IMR-90 (cell line): ENCODE results near the gene MTMR3. TPM values are rescaled to one million over a fixed set of nuclear protein-coding genes. Genes with fewer than 3 reads are reported as not detected.

Source experiments
- ATAC-seq: fragments of 200-7000 bp; cut with Tn5 transposase; 2 replicates; pipeline ENCODE4 v1.9.1; 2020; ENCODE audit warnings: low read depth, mild to moderate bottlenecking, moderate library complexity
- BruUV-seq: library from RNA; stranded (reverse); fragments of 400-500 nt; replicated peaks from 2 replicates; lab custom pipeline; 2021; lab: Mats Ljungman, UMichigan
- CTCF ChIA-PET: fragments of 300-600 bp; formaldehyde crosslinking; extraction: SDS; loops from one replicate; lab custom pipeline; 2021; ENCODE audit warnings: antibody characterized with exemption; lab: Yijun Ruan, JAX
- POLR2A ChIA-PET: fragments of 300-600 bp; sonication (Branson Sonifier 250); formaldehyde crosslinking; loops from one replicate; lab custom pipeline; 2022; ENCODE audit warnings: antibody characterized with exemption; ENCODE audit not compliant: unreplicated experiment; lab: Charles Lee
- DNase-seq: peaks from one replicate; pipeline ENCODE4 v3.0.0; 2013
- H2AFZ ChIP-seq: replicated peaks from 2 replicates; pipeline ENCODE3; 2013; ENCODE audit warnings: low read length, mild to moderate bottlenecking; ENCODE audit not compliant: poor library complexity
- H2AK5ac ChIP-seq: 2 replicates; pipeline ENCODE4 v1.6.1; 2013; ENCODE audit warnings: low read depth, low read length, inconsistent platforms
- H2AK9ac ChIP-seq: replicated peaks from 2 replicates; pipeline ENCODE3; 2013; ENCODE audit warnings: mild to moderate bottlenecking, low read depth, low read length, moderate library complexity; ENCODE audit not compliant: poor library complexity
- H2BK120ac ChIP-seq: 2 replicates; pipeline ENCODE4 v1.6.1; 2013; ENCODE audit warnings: low read depth, low read length, inconsistent platforms
- H2BK15ac ChIP-seq: 3 replicates; pipeline ENCODE4 v1.6.1; 2013; ENCODE audit warnings: low read depth, low read length, inconsistent platforms
- H2BK20ac ChIP-seq: 2 replicates; pipeline ENCODE4 v1.6.1; 2013; ENCODE audit warnings: low read depth, mild to moderate bottlenecking, inconsistent platforms, low read length, moderate library complexity
- H2BK5ac ChIP-seq: 2 replicates; pipeline ENCODE4 v1.6.1; 2013; ENCODE audit warnings: mild to moderate bottlenecking, low read depth, low read length, inconsistent platforms; ENCODE audit not compliant: poor library complexity, severe bottlenecking
- H3K14ac ChIP-seq: replicated peaks from 2 replicates; pipeline ENCODE4 v1.6.1; 2013; ENCODE audit warnings: low read depth, low read length, inconsistent platforms
- H3K18ac ChIP-seq: 2 replicates; pipeline ENCODE4 v1.6.1; 2013; ENCODE audit warnings: low read depth, low read length, control low read depth
- H3K23ac ChIP-seq: 2 replicates; pipeline ENCODE4 v1.6.1; 2013; ENCODE audit warnings: low read depth, low read length, inconsistent platforms
- H3K27ac ChIP-seq: 2 replicates; pipeline ENCODE4 v1.5.1; 2013; ENCODE audit warnings: mild to moderate bottlenecking, control low read depth, low read length; ENCODE audit not compliant: insufficient read depth
- H3K27me3 ChIP-seq: 2 replicates; pipeline ENCODE4 v1.6.1; 2013; ENCODE audit warnings: low read length; ENCODE audit not compliant: control insufficient read depth, insufficient read depth
- H3K36me3 ChIP-seq: 2 replicates; pipeline ENCODE4 v1.6.1; 2013; ENCODE audit warnings: low read length, mixed read lengths; ENCODE audit not compliant: control insufficient read depth, insufficient read depth
- H3K4ac ChIP-seq: 2 replicates; pipeline ENCODE4 v1.6.1; 2013; ENCODE audit warnings: low read depth, low read length, inconsistent platforms
- H3K4me1 ChIP-seq: 2 replicates; pipeline ENCODE4 v1.6.1; 2013; ENCODE audit warnings: low read length, mixed read lengths; ENCODE audit not compliant: control insufficient read depth, insufficient read depth
- H3K4me2 ChIP-seq: 2 replicates; pipeline ENCODE4 v1.6.1; 2013; ENCODE audit warnings: low read depth, mild to moderate bottlenecking, control low read depth, low read length, moderate library complexity
- H3K4me3 ChIP-seq: 2 replicates; pipeline ENCODE4 v1.5.1; 2013; ENCODE audit warnings: low read depth, mild to moderate bottlenecking, control low read depth, low read length, moderate library complexity; ENCODE audit not compliant: insufficient read depth
- H3K56ac ChIP-seq: 2 replicates; pipeline ENCODE4 v1.6.1; 2013; ENCODE audit warnings: low read length, inconsistent platforms; ENCODE audit not compliant: insufficient read depth; ENCODE audit errors: extremely low read depth
- H3K79me1 ChIP-seq, 2 experiments: 2 replicates each; pipeline ENCODE4 v1.6.1; 2013; ENCODE audit warnings: low read length in 2 of 2, inconsistent platforms in 1 of 2, low read depth in 1 of 2
- H3K9ac ChIP-seq: 2 replicates; pipeline ENCODE4 v1.6.1; 2013; ENCODE audit warnings: low read depth, low read length, control low read depth
- H3K9me1 ChIP-seq: 2 replicates; pipeline ENCODE4 v1.6.1; 2013; ENCODE audit warnings: low read length, inconsistent platforms; ENCODE audit not compliant: insufficient read depth
- H3K9me3 ChIP-seq: 2 replicates; pipeline ENCODE4 v1.6.1; 2013; ENCODE audit warnings: low read length; ENCODE audit not compliant: control insufficient read depth, insufficient read depth
- H4K20me1 ChIP-seq: 2 replicates; pipeline ENCODE4 v1.6.1; 2013; ENCODE audit warnings: low read length, inconsistent platforms; ENCODE audit not compliant: insufficient read depth
- H4K5ac ChIP-seq: 2 replicates; pipeline ENCODE4 v1.6.1; 2013; ENCODE audit warnings: mild to moderate bottlenecking, low read depth, low read length, control low read depth
- H4K8ac ChIP-seq, 2 experiments: 2 replicates each; pipeline ENCODE4 v1.6.1; 2013; ENCODE audit warnings: low read depth in 2 of 2, low read length in 2 of 2, control low read depth in 1 of 2, inconsistent platforms in 1 of 2
- H4K91ac ChIP-seq: 2 replicates; pipeline ENCODE4 v1.6.1; 2013; ENCODE audit warnings: low read depth, low read length, inconsistent platforms; ENCODE audit not compliant: insufficient read depth
- FOS ChIP-seq: fragments of 150-350 bp; IDR thresholded peaks from 2 replicates; pipeline ENCODE4 v1.6.1; 2016; ENCODE audit warnings: low read depth, low read length
- MAZ ChIP-seq: IDR thresholded peaks from 2 replicates; pipeline ENCODE4 v1.6.1; 2012; ENCODE audit warnings: low read depth, mild to moderate bottlenecking, low read length, improper control_type of control experiment, moderate library complexity, borderline replicate concordance
- RAD21 ChIP-seq: IDR thresholded peaks from 2 replicates; pipeline ENCODE4 v1.6.1; 2012; ENCODE audit warnings: low read length, improper control_type of control experiment
- WGBS, 2 experiments: methylation state at CpG; one replicate each; pipeline versions ENCODE4 v1.1.5 to v1.1.7; 2013; ENCODE audit warnings: missing lambda C conversion rate in 2 of 2; ENCODE audit not compliant: insufficient read length in 1 of 2; ENCODE audit errors: extremely low coverage in 2 of 2; 5-methylcytosine and 5-hydroxymethylcytosine counted together
- dilution Hi-C: fragments of 300-500 bp; cut with HindIII; formaldehyde crosslinking; loops from one replicate; pipeline ENCODE4 v1.14.3; 2018; ENCODE audit warnings: low sequenced_read_pairs; ENCODE audit not compliant: unreplicated experiment
- in situ Hi-C: fragments of 300-500 bp; cut with MboI; formaldehyde crosslinking; loops from 3 replicates; pipeline ENCODE4 v1.14.3; 2019; ENCODE audit warnings: low sequenced_read_pairs, inconsistent platforms, mixed read lengths
- intact Hi-C: fragments of 100-400 bp; cut with micrococcal nuclease; formaldehyde crosslinking; loops from 2 replicates; pipeline ENCODE4 v1.10.0; 2022
- polyA plus RNA-seq, 3 experiments: library from polyadenylated mRNA; depleted of rRNA; stranded (reverse); fragments of >200 nt; gene quantifications; 2 replicates each; pipeline ENCODE4 v1.2.3, GENCODE V29; 2012; ENCODE audit warnings: low replicate concordance in 1 of 3
- total RNA-seq: library from RNA; depleted of rRNA; stranded (reverse); fragments of >200 nt; gene quantifications from 2 replicates; pipeline ENCODE4 v1.2.3, GENCODE V29; 2012
- TF ChIP-seq, protein P1 (sequence below): conservative IDR thresholded peaks from 2 replicates; pipeline ENCODE4 v1.5.1; 2012; ENCODE audit warnings: mild to moderate bottlenecking, low read depth, low read length, improper control_type of control experiment

MTMR3 gene
- total and polyA plus RNA-seq, 2 of the 4 experiments (the other 2 are of a cell fraction) = 21.3 to 29.4 TPM

DNA sequence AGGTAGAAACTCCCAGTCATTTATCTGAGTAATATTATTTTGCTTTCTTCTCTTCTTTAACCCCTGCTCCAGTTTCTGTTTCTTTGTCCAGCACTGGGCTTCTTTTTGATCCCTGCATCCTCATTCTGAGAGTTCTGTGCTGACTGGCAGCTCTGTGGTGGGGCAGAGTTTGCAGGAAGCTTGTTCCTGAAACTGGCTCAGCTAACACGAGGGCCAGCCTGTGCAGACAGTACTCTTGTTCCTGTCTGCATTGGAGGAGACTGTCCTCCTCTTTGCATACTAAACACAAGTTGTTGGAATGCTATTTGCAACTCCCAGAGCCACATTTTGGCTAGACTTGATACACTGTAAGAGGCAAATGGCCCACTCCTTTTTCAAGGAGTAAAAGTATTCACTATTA lies 104.2 kb downstream of the MTMR3 start:
- Histone ChIP-seq H3K4ac (no peak overlapping the region), H3K4me2 (no peak overlapping the region), H3K56ac (no peak overlapping the region), H3K23ac (no peak overlapping the region), H2AK5ac (no peak overlapping the region), H3K9me1 (no peaks in the 10 kb centered on the region), H3K4me1 (peaks cover under 1% of the 10 kb centered on the region), H2BK5ac (no peak overlapping the region), H3K4me3 (no peak overlapping the region), H3K27me3 (no peaks in the 10 kb centered on the region), H2AFZ (no peak overlapping the region), H2BK20ac (no peak overlapping the region), H4K91ac (no peak overlapping the region), H4K5ac (no peak overlapping the region), H3K9me3 (no peaks in the 10 kb centered on the region), H3K18ac (no peak overlapping the region), H3K27ac (no peak overlapping the region), H3K9ac (no peak overlapping the region), H2BK120ac (no peak overlapping the region), H4K8ac (no peak overlapping the region), H3K36me3 (peaks cover 6% of the 10 kb centered on the region), H2AK9ac (no peak overlapping the region), H3K14ac (no peak overlapping the region), H3K79me1 (peaks cover 4 to 26% of the 10 kb centered on the region in 2 experiments; a peak in 3 of 4 replicates), H2BK15ac (no peak overlapping the region), H4K20me1 (no peaks in the 10 kb centered on the region)
- DNase-seq (no peak), ATAC-seq (no peak)
- in situ Hi-C loops = no loop called here
- dilution Hi-C loops = no loop called here
- WGBS, 2 experiments = no CpG with 5 or more reads among the region's 1 CpG
- intact Hi-C loops = no loop called here
- CTCF ChIA-PET = no interaction called here
- BruUV-seq = no TSS peak
- POLR2A ChIA-PET = no interaction called here
- TF ChIP-seq FOS = no peak
- TF ChIP-seq RAD21 = no peak
- no peak for TF ChIP-seq MAZ
- TF ChIP-seq, protein P1, sequence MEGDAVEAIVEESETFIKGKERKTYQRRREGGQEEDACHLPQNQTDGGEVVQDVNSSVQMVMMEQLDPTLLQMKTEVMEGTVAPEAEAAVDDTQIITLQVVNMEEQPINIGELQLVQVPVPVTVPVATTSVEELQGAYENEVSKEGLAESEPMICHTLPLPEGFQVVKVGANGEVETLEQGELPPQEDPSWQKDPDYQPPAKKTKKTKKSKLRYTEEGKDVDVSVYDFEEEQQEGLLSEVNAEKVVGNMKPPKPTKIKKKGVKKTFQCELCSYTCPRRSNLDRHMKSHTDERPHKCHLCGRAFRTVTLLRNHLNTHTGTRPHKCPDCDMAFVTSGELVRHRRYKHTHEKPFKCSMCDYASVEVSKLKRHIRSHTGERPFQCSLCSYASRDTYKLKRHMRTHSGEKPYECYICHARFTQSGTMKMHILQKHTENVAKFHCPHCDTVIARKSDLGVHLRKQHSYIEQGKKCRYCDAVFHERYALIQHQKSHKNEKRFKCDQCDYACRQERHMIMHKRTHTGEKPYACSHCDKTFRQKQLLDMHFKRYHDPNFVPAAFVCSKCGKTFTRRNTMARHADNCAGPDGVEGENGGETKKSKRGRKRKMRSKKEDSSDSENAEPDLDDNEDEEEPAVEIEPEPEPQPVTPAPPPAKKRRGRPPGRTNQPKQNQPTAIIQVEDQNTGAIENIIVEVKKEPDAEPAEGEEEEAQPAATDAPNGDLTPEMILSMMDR = no peak
